Lower leg skin (tissue), 3 donors: ENCODE measurements around the gene ZNF592.

Source experiments
- CTCF ChIP-seq, 3 donors: fragments of 450-650 bp; IDR thresholded peaks; one replicate each; pipeline ENCODE4 v1.5.1; 2016; ENCODE audit warnings: antibody characterized with exemption in 3 of 3, mild to moderate bottlenecking in 3 of 3, moderate library complexity in 2 of 3
- POLR2A ChIP-seq, 2 donors: fragments of 450-650 bp; IDR thresholded peaks; one replicate each; pipeline ENCODE4 v1.6.1; 2016 to 2017; ENCODE audit warnings: antibody characterized with exemption in 2 of 2, mild to moderate bottlenecking in 1 of 2, moderate library complexity in 1 of 2

DNA sequence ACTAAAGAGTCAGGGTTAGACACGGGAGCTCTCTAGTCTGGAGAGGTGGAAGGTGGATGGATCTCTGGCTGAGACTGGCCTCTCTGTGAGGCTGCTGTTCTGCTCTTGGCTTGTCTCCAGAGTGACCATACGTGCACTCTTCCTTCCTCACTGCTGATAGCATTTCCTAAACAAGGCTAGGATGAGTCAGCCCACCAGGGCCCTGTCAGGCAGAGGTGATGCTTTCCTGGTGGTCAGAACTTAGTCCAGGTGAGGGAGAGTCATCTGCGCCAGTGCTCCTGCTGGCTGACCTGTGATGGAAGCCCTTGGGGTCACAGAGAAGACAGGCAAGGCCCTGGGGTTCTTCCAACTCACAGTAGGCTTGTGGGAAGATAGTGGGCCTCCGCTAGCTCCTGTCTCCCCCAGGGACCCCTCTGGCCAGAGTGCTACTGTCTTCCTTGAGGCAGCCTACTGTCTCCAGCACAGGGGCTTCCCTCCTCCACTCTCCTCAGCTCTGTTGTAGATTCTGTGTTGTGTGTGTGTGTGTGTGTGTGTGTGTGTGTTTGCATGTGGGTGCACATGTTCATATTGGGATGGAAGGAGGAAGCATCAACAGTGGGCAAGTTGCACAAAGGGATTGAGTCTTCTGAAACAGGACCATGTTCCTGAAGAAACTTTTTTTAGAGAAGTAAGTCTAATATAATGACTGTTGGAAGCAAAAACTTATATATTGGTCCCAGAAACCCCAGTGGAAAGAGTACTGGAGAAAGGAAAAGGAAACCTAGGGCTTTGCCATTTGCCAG is 85.2 kb downstream of the ZNF592 start:
- TF ChIP-seq CTCF (IDR thresholded peaks at IDR 0.05) = no peak
- no peak for TF ChIP-seq POLR2A (IDR thresholded peaks at IDR 0.05)
